Inflammatory macrophage treated with lipopolysaccharide for 1 hour (primary cell): ENCODE results near the gene BOD1.

Experiments used
- DNase-seq, 2 donors: peaks; one replicate each; pipeline ENCODE4 v3.0.0-alpha.2; 2020 to 2022

BOD1 gene

GRCh38 chr5:173638126-173639040, 21.9 kb upstream of the BOD1 start:
- DNase-seq: no peak

GRCh38 chr5:173637340-173637739, 20.9 kb upstream of the BOD1 start:
- DNase-seq: no peak

- DNase-seq: no peak
These were observed 18.1 kb upstream of the BOD1 start for GRCh38 chr5:173634465-173634983.

- no peak for DNase-seq
These were observed 16.9 kb upstream of the BOD1 start for GRCh38 chr5:173633304-173633703.

- no peak for DNase-seq
These were observed 15.0 kb upstream of the BOD1 start for GRCh38 chr5:173631478-173631877.

- no peak for DNase-seq
These were observed 14.4 kb upstream of the BOD1 start for GRCh38 chr5:173630724-173631365.

GRCh38 chr5:173629628-173630027, 13.2 kb upstream of the BOD1 start:
- DNase-seq: no peak

GRCh38 chr5:173628501-173628900, 12.1 kb upstream of the BOD1 start:
- DNase-seq: no peak

- DNase-seq: no peak
These were observed 11.5 kb upstream of the BOD1 start for GRCh38 chr5:173627860-173628392.

GRCh38 chr5:173627271-173627670, 10.8 kb upstream of the BOD1 start:
- DNase-seq: no peak

GRCh38 chr5:173626505-173626820, 10.0 kb upstream of the BOD1 start:
- DNase-seq: no peak

- peak; percentile 17 to 50 for DNase-seq
These were observed 9.4 kb upstream of the BOD1 start for GRCh38 chr5:173625673-173626504.

GRCh38 chr5:173625261-173625660, 8.8 kb upstream of the BOD1 start:
- DNase-seq: peak; percentile 56 to 75

GRCh38 chr5:173624282-173624681, 7.8 kb upstream of the BOD1 start:
- DNase-seq: peak; percentile 25 to 76

GRCh38 chr5:173623789-173624188, 7.3 kb upstream of the BOD1 start:
- no peak for DNase-seq

GRCh38 chr5:173623296-173623771, 6.9 kb upstream of the BOD1 start:
- no peak for DNase-seq

GRCh38 chr5:173622183-173623047, 6.0 kb upstream of the BOD1 start:
- DNase-seq: no peak

GRCh38 chr5:173620784-173621183, 4.3 kb upstream of the BOD1 start:
- DNase-seq: no peak

- peak; percentile 48 to 86 for DNase-seq
These were observed 2.6 kb upstream of the BOD1 start for GRCh38 chr5:173618927-173619519.

GRCh38 chr5:173615884-173616576, 420 bp downstream of the BOD1 start:
- peak; percentile 70 to 75 for DNase-seq

- no peak for DNase-seq
These were observed 1.9 kb downstream of the BOD1 start for GRCh38 chr5:173614591-173614990.
